ENCODE results near the gene URI1.
"Not testable (repeated sequence)": the region's sequence is repeated elsewhere in the genome, so short reads cannot be mapped to it uniquely, and the experiment has no call there.

The URI1 gene

GRCh38 chr19:29966142-29966541 lies 24.1 kb downstream of the URI1 start:
- not testable (repeated sequence) for DNase-seq (ENCODE audit: low read depth); H3K4me3 ChIP-seq (ENCODE audit: low read depth, low read length)

GRCh38 chr19:29966588-29967249 lies 24.7 kb downstream of the URI1 start:
- no peak for DNase-seq (ENCODE audit: low read depth)
- no peak overlapping the region for H3K4me3 ChIP-seq (ENCODE audit: low read depth, low read length)

GRCh38 chr19:29967623-29968022 lies 25.6 kb downstream of the URI1 start:
- no peak for DNase-seq (ENCODE audit: low read depth)
- H3K4me3 ChIP-seq (ENCODE audit: low read depth, low read length), result no peak overlapping the region

- no peak for DNase-seq (ENCODE audit: low read depth)
- H3K4me3 ChIP-seq (ENCODE audit: low read depth, low read length), result no peak overlapping the region
Observed at GRCh38 chr19:29969891-29970290, 27.9 kb downstream of the URI1 start.

GRCh38 chr19:29971002-29971401 lies 29.0 kb downstream of the URI1 start:
- no peak for DNase-seq (ENCODE audit: low read depth)
- H3K4me3 ChIP-seq (ENCODE audit: low read depth, low read length), result no peak overlapping the region

- DNase-seq (ENCODE audit: low read depth), result no peak
- no peak overlapping the region for H3K4me3 ChIP-seq (ENCODE audit: low read depth, low read length)
Observed at GRCh38 chr19:29971648-29972047, 29.6 kb downstream of the URI1 start.

GRCh38 chr19:29974701-29975100 lies 32.7 kb downstream of the URI1 start:
- DNase-seq (ENCODE audit: low read depth), result no peak
- H3K4me3 ChIP-seq (ENCODE audit: low read depth, low read length), result no peak overlapping the region

- DNase-seq (ENCODE audit: low read depth), result no peak
- no peak overlapping the region for H3K4me3 ChIP-seq (ENCODE audit: low read depth, low read length)
Observed at GRCh38 chr19:29976151-29976943, 34.3 kb downstream of the URI1 start.

GRCh38 chr19:29978080-29978479 lies 36.0 kb downstream of the URI1 start:
- no peak for DNase-seq (ENCODE audit: low read depth)
- no peak overlapping the region for H3K4me3 ChIP-seq (ENCODE audit: low read depth, low read length)

GRCh38 chr19:29983568-29983967 lies 41.5 kb downstream of the URI1 start:
- DNase-seq (ENCODE audit: low read depth), result no peak
- H3K4me3 ChIP-seq (ENCODE audit: low read depth, low read length), result no peak overlapping the region

GRCh38 chr19:29985196-29985595 lies 43.2 kb downstream of the URI1 start:
- H3K4me3 ChIP-seq (ENCODE audit: low read depth, low read length), result no peak overlapping the region
- no peak for DNase-seq (ENCODE audit: low read depth)

GRCh38 chr19:29988351-29988750 lies 46.3 kb downstream of the URI1 start:
- H3K4me3 ChIP-seq (ENCODE audit: low read depth, low read length), result no peak overlapping the region
- no peak for DNase-seq (ENCODE audit: low read depth)

GRCh38 chr19:29992233-29992867 lies 50.3 kb downstream of the URI1 start:
- no peak for DNase-seq (ENCODE audit: low read depth)
- H3K4me3 ChIP-seq (ENCODE audit: low read depth, low read length), result no peak overlapping the region

GRCh38 chr19:29999490-29999889 lies 57.5 kb downstream of the URI1 start:
- no peak overlapping the region for H3K4me3 ChIP-seq (ENCODE audit: low read depth, low read length)
- DNase-seq (ENCODE audit: low read depth), result no peak

- no peak for DNase-seq (ENCODE audit: low read depth)
- no peak overlapping the region for H3K4me3 ChIP-seq (ENCODE audit: low read depth, low read length)
Observed at GRCh38 chr19:30000862-30001261, 58.8 kb downstream of the URI1 start.

GRCh38 chr19:30001301-30001700 lies 59.3 kb downstream of the URI1 start:
- H3K4me3 ChIP-seq (ENCODE audit: low read depth, low read length), result no peak overlapping the region

GRCh38 chr19:30001791-30002190 lies 59.8 kb downstream of the URI1 start:
- DNase-seq (ENCODE audit: low read depth), result no peak

More at GRCh38 chr19:30001301-30001700, 59.3 kb downstream of the URI1 start:
- DNase-seq (ENCODE audit: low read depth), result no peak

GRCh38 chr19:30003866-30004265 lies 61.8 kb downstream of the URI1 start:
- no peak for DNase-seq (ENCODE audit: low read depth)

More at GRCh38 chr19:30001791-30002190, 59.8 kb downstream of the URI1 start:
- no peak overlapping the region for H3K4me3 ChIP-seq (ENCODE audit: low read depth, low read length)

GRCh38 chr19:30004403-30004802 lies 62.4 kb downstream of the URI1 start:
- H3K4me3 ChIP-seq (ENCODE audit: low read depth, low read length), result no peak overlapping the region
- DNase-seq (ENCODE audit: low read depth), result no peak

More at GRCh38 chr19:30003866-30004265, 61.8 kb downstream of the URI1 start:
- no peak overlapping the region for H3K4me3 ChIP-seq (ENCODE audit: low read depth, low read length)

GRCh38 chr19:30006207-30006606 lies 64.2 kb downstream of the URI1 start:
- no peak for DNase-seq (ENCODE audit: low read depth)
- H3K4me3 ChIP-seq (ENCODE audit: low read depth, low read length), result no peak overlapping the region
